ENCODE results near the gene IRAK1.

DNA sequence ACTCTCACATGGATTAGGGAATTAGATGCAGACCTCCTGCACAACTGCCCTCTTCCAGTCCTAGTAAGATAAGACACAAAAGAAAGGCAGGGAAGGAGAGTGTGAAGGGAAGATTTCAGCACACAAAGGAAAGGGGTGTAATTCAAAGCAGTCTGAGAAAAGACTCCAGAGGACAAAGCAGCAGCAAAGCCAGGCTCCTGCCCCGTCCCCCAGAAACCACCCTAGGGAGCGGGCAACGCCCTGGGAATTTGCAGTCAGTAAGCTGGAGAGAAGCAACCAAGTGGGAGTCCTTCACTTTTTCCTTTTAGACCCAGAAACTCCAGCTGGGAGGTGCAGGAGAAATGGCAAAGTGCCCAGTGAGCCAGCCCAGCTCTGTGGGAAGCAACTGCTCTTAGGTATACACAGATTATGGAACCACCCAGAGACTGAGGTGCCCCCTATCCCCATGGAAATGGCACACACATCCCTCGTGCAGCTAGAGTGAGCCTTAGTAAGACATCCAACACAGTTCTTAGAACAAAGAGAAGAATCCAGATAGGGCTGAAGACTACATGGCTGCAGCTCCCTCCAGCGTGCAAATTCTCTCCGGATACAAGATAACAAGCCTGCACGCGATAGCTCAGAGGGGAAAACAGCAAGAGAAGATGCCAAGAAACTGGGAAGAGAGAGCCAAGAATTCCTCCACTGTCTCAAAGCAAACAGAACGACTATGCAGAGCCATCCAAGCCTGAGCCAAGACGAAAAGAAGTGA, 26.5 kb upstream of the IRAK1 start:
- TF ChIP-seq, protein P1, sequence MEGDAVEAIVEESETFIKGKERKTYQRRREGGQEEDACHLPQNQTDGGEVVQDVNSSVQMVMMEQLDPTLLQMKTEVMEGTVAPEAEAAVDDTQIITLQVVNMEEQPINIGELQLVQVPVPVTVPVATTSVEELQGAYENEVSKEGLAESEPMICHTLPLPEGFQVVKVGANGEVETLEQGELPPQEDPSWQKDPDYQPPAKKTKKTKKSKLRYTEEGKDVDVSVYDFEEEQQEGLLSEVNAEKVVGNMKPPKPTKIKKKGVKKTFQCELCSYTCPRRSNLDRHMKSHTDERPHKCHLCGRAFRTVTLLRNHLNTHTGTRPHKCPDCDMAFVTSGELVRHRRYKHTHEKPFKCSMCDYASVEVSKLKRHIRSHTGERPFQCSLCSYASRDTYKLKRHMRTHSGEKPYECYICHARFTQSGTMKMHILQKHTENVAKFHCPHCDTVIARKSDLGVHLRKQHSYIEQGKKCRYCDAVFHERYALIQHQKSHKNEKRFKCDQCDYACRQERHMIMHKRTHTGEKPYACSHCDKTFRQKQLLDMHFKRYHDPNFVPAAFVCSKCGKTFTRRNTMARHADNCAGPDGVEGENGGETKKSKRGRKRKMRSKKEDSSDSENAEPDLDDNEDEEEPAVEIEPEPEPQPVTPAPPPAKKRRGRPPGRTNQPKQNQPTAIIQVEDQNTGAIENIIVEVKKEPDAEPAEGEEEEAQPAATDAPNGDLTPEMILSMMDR (IDR thresholded peaks at IDR 0.05): no peak
- no peak for TF ChIP-seq POLR2A (IDR thresholded peaks at IDR 0.05)
- no peak for TF ChIP-seq POLR2AphosphoS5 (IDR thresholded peaks at IDR 0.05)
